GM23338 (cell line): Measurements from ENCODE around the gene GIMAP7.

Experiments
- CREB1 ChIP-seq: fragments of 250-450 bp; sonication (Bioruptor Pico); IDR thresholded peaks from 2 replicates; pipeline ENCODE4 v1.5.0; 2020; ENCODE audit warnings: low read depth, mild to moderate bottlenecking, moderate library complexity
- CTCF ChIP-seq, 2 experiments: fragments of 200-600 bp in 1 of 2; sonication (generic) in 1 of 2; conservative IDR thresholded peaks; 2 replicates each; pipeline versions ENCODE4 v1.5.1 to v1.6.1; 2016 to 2017; ENCODE audit warnings: antibody characterized with exemption in 2 of 2, low read depth in 2 of 2, mild to moderate bottlenecking in 2 of 2, moderate library complexity in 1 of 2
- ETS1 ChIP-seq: IDR thresholded peaks from 2 replicates; pipeline ENCODE4 v1.6.1; 2016; ENCODE audit warnings: antibody characterized with exemption
- EZH2 ChIP-seq: fragments of 200-600 bp; sonication (generic); IDR thresholded peaks from one replicate; pipeline ENCODE4 v1.8.0; 2017; ENCODE audit warnings: antibody characterized with exemption, mild to moderate bottlenecking, low read depth; ENCODE audit not compliant: unreplicated experiment
- EZH2phosphoT487 ChIP-seq: fragments of 200-600 bp; sonication (generic); IDR thresholded peaks from one replicate; pipeline ENCODE4 v1.8.1; 2018; ENCODE audit warnings: antibody characterized with exemption; ENCODE audit not compliant: unreplicated experiment
- JUNB ChIP-seq: IDR thresholded peaks from one replicate; pipeline ENCODE4 v1.6.1; 2016; ENCODE audit warnings: antibody characterized with exemption; ENCODE audit not compliant: unreplicated experiment
- NANOG ChIP-seq: IDR thresholded peaks from 2 replicates; pipeline ENCODE4 v1.6.1; 2016; ENCODE audit warnings: antibody characterized with exemption, borderline replicate concordance
- POLR2AphosphoS5 ChIP-seq: IDR thresholded peaks from 2 replicates; pipeline ENCODE4 v1.6.1; 2016; ENCODE audit warnings: antibody characterized with exemption, low read depth
- REST ChIP-seq: IDR thresholded peaks from one replicate; pipeline ENCODE4 v1.6.1; 2018; ENCODE audit warnings: antibody characterized with exemption; ENCODE audit not compliant: unreplicated experiment
- STAT1 ChIP-seq: IDR thresholded peaks from one replicate; pipeline ENCODE4 v1.6.1; 2016; ENCODE audit warnings: antibody characterized with exemption; ENCODE audit not compliant: unreplicated experiment
- ZNF114 ChIP-seq: fragments of 250-450 bp; sonication (Bioruptor Pico); IDR thresholded peaks from 2 replicates; pipeline ENCODE4 v1.5.0; 2020; ENCODE audit warnings: mild to moderate bottlenecking, moderate library complexity
- ZNF331 ChIP-seq: fragments of 250-450 bp; sonication (Bioruptor Pico); IDR thresholded peaks from 2 replicates; pipeline ENCODE4 v1.5.0; 2020; ENCODE audit warnings: low read depth, mild to moderate bottlenecking, moderate library complexity
- ZNF462 ChIP-seq: fragments of 250-450 bp; sonication (Bioruptor Pico); IDR thresholded peaks from 2 replicates; pipeline ENCODE4 v1.5.0; 2020; ENCODE audit warnings: mild to moderate bottlenecking, moderate library complexity

- TF ChIP-seq EZH2 = no peak
- TF ChIP-seq POLR2AphosphoS5 = no peak
- TF ChIP-seq CTCF (conservative IDR thresholded peaks at IDR 0.05; ENCODE audit: low read depth in 2 of 2) = no peak
- TF ChIP-seq REST = no peak
- no peak for TF ChIP-seq ZNF331 (CRISPR knock-in tag)
- TF ChIP-seq NANOG = no peak
- TF ChIP-seq CREB1 (CRISPR knock-in tag) = no peak
- TF ChIP-seq STAT1 = no peak
- no peak for TF ChIP-seq ETS1
- no peak for TF ChIP-seq JUNB
- TF ChIP-seq EZH2phosphoT487 = no peak
- no peak for TF ChIP-seq ZNF462 (CRISPR knock-in tag)
- no peak for TF ChIP-seq ZNF114 (CRISPR knock-in tag)
Observed at GRCh38 chr7:150524018-150524417, 9.3 kb downstream of the GIMAP7 start.
